ENCODE measurements around the gene KIZ.

Gene KIZ

GRCh38 chr20:21229163-21229562, 103.3 kb downstream of the KIZ start:
- TF ChIP-seq MAX (IDR thresholded peaks at IDR 0.05; ENCODE audit: low read depth, low read length) (no peak), MYC (IDR thresholded peaks at IDR 0.05; ENCODE audit: low read depth, low read length) (no peak), POLR2A (IDR thresholded peaks at IDR 0.05; ENCODE audit: extremely low read depth, insufficient read length) (no peak), CTCF (IDR thresholded peaks at IDR 0.05; ENCODE audit: low read depth, low read length) (no peak)

GRCh38 chr20:21230220-21230619, 104.3 kb downstream of the KIZ start:
- no peak for DNase-seq (ENCODE audit: low read depth)
- TF ChIP-seq CTCF (IDR thresholded peaks at IDR 0.05; ENCODE audit: low read depth, low read length), result no peak
- no peak for TF ChIP-seq POLR2A (IDR thresholded peaks at IDR 0.05; ENCODE audit: extremely low read depth, insufficient read length)
- TF ChIP-seq MYC (IDR thresholded peaks at IDR 0.05; ENCODE audit: low read depth, low read length), result no peak
- TF ChIP-seq MAX (IDR thresholded peaks at IDR 0.05; ENCODE audit: low read depth, low read length), result no peak
- no peak overlapping the region for H3K4me3 ChIP-seq (ENCODE audit: low read depth, low read length)

More at GRCh38 chr20:21229163-21229562, 103.3 kb downstream of the KIZ start:
- no peak overlapping the region for H3K4me3 ChIP-seq (ENCODE audit: low read depth, low read length)
- DNase-seq (ENCODE audit: low read depth), result no peak

GRCh38 chr20:21230686-21231085, 104.8 kb downstream of the KIZ start:
- DNase-seq (ENCODE audit: low read depth), result no peak
- H3K4me3 ChIP-seq (ENCODE audit: low read depth, low read length), result no peak overlapping the region
- TF ChIP-seq POLR2A (IDR thresholded peaks at IDR 0.05; ENCODE audit: extremely low read depth, insufficient read length), result no peak
- TF ChIP-seq CTCF (IDR thresholded peaks at IDR 0.05; ENCODE audit: low read depth, low read length), result no peak
- TF ChIP-seq MAX (IDR thresholded peaks at IDR 0.05; ENCODE audit: low read depth, low read length), result no peak
- TF ChIP-seq MYC (IDR thresholded peaks at IDR 0.05; ENCODE audit: low read depth, low read length), result no peak

- TF ChIP-seq POLR2A (IDR thresholded peaks at IDR 0.05; ENCODE audit: extremely low read depth, insufficient read length), result no peak
- no peak for TF ChIP-seq MYC (IDR thresholded peaks at IDR 0.05; ENCODE audit: low read depth, low read length)
- no peak for TF ChIP-seq MAX (IDR thresholded peaks at IDR 0.05; ENCODE audit: low read depth, low read length)
- no peak for TF ChIP-seq CTCF (IDR thresholded peaks at IDR 0.05; ENCODE audit: low read depth, low read length)
- H3K4me3 ChIP-seq (ENCODE audit: low read depth, low read length), result no peak overlapping the region
- no peak for DNase-seq (ENCODE audit: low read depth)
These were observed 106.8 kb downstream of the KIZ start for GRCh38 chr20:21232546-21233280.

- H3K4me3 ChIP-seq (ENCODE audit: low read depth, low read length), result no peak overlapping the region
- no peak for DNase-seq (ENCODE audit: low read depth)
- TF ChIP-seq MAX (IDR thresholded peaks at IDR 0.05; ENCODE audit: low read depth, low read length) (no peak), CTCF (IDR thresholded peaks at IDR 0.05; ENCODE audit: low read depth, low read length) (no peak), POLR2A (IDR thresholded peaks at IDR 0.05; ENCODE audit: extremely low read depth, insufficient read length) (no peak), MYC (IDR thresholded peaks at IDR 0.05; ENCODE audit: low read depth, low read length) (no peak)
These were observed 108.4 kb downstream of the KIZ start for GRCh38 chr20:21234324-21234723.

Data from NB4 (cell line).